Left colon (tissue), 2 donors: ENCODE measurements around the gene TBC1D5. TPM values are rescaled to one million over a fixed set of nuclear protein-coding genes. Genes with fewer than 3 reads are reported as not detected.

Experiments used
- ATAC-seq: fragments of 200-7000 bp; cut with Tn5 transposase; one replicate; pipeline ENCODE4 v1.9.1; 2020; ENCODE audit warnings: mild to moderate bottlenecking, moderate library complexity
- DNase-seq, 2 donors: peaks; one replicate each; pipeline ENCODE4 v3.0.0-alpha.2; 2020
- intact Hi-C, 2 donors: fragments of 100-400 bp; cut with DNase I in 1 of 2; cut with micrococcal nuclease in 1 of 2; formaldehyde crosslinking; loops; one replicate each; pipeline versions ENCODE4 v1.11.2 to v1.14.0; 2022; cut with DNase I, micrococcal nuclease
- total RNA-seq, 2 donors: library from RNA; stranded (reverse); fragmentation: NEBNext Ultra II Directional; extraction: Animal tissue kit (Norgen Biotek cat#: 25700); gene quantifications; one replicate each; pipeline ENCODE4 v1.2.1, GENCODE V29; 2021
- donor health status: DM: no; HTN: no; CAD: no.
- donor health status: DM: yes; HTN: yes; CAD: no.

The TBC1D5 gene
- total RNA-seq, 2 donors from 2014 or later = 32.4 to 34.7 TPM

GRCh38 chr3:17154941-17155340 is 587.5 kb downstream of the TBC1D5 start:
- no peak for ATAC-seq
- intact Hi-C loops = no loop called here

GRCh38 chr3:17154221-17154620 is 588.2 kb downstream of the TBC1D5 start:
- intact Hi-C loops = no loop called here
- ATAC-seq (no peak), DNase-seq (no peak)

More at GRCh38 chr3:17154941-17155340, 587.5 kb downstream of the TBC1D5 start:
- DNase-seq = no peak

- intact Hi-C loops = no loop called here
- DNase-seq = no peak
- no peak for ATAC-seq
Observed at GRCh38 chr3:17153209-17153608, 589.2 kb downstream of the TBC1D5 start.

GRCh38 chr3:17151598-17152373 is 590.6 kb downstream of the TBC1D5 start:
- ATAC-seq (peak; percentile 54), DNase-seq (peak; percentile 24 to 28)
- intact Hi-C loops = no loop called here

- ATAC-seq (no peak), DNase-seq (no peak)
- intact Hi-C loops = no loop called here
Observed at GRCh38 chr3:17149076-17149475, 593.4 kb downstream of the TBC1D5 start.

GRCh38 chr3:17144665-17144993 is 597.8 kb downstream of the TBC1D5 start:
- ATAC-seq = no peak
- intact Hi-C loops = no loop called here
- no peak for DNase-seq

GRCh38 chr3:17143893-17144664 is 598.4 kb downstream of the TBC1D5 start:
- intact Hi-C loops = no loop called here
- no peak for ATAC-seq
- DNase-seq = no peak

- intact Hi-C loops = no loop called here
- no peak for ATAC-seq
Observed at GRCh38 chr3:17142516-17142915, 599.9 kb downstream of the TBC1D5 start.

GRCh38 chr3:17141699-17142098 is 600.7 kb downstream of the TBC1D5 start:
- ATAC-seq = no peak
- intact Hi-C loops = no loop called here
- DNase-seq = no peak

More at GRCh38 chr3:17142516-17142915, 599.9 kb downstream of the TBC1D5 start:
- DNase-seq = no peak

- DNase-seq = no peak
- ATAC-seq = no peak
- intact Hi-C loops = no loop called here
Observed at GRCh38 chr3:17140670-17141505, 601.5 kb downstream of the TBC1D5 start.

GRCh38 chr3:17138246-17139039 is 604.0 kb downstream of the TBC1D5 start:
- intact Hi-C loops = no loop called here
- DNase-seq = no peak
- no peak for ATAC-seq

GRCh38 chr3:17137321-17137826 is 605.1 kb downstream of the TBC1D5 start:
- intact Hi-C loops = no loop called here
- ATAC-seq = no peak
- no peak for DNase-seq

GRCh38 chr3:17136136-17136721 is 606.2 kb downstream of the TBC1D5 start:
- ATAC-seq = no peak
- DNase-seq = no peak
- intact Hi-C loops = no loop called here

GRCh38 chr3:17135696-17136095 is 606.7 kb downstream of the TBC1D5 start:
- intact Hi-C loops = no loop called here
- no peak for ATAC-seq
- no peak for DNase-seq

GRCh38 chr3:17133632-17134545 is 608.5 kb downstream of the TBC1D5 start:
- DNase-seq (no peak), ATAC-seq (no peak)
- intact Hi-C loops = no loop called here

GRCh38 chr3:17132286-17133115 is 609.9 kb downstream of the TBC1D5 start:
- no peak for ATAC-seq
- intact Hi-C loops = no loop called here
- DNase-seq = no peak
